ENCODE results near the gene SCNN1A.

Gene SCNN1A

DNA sequence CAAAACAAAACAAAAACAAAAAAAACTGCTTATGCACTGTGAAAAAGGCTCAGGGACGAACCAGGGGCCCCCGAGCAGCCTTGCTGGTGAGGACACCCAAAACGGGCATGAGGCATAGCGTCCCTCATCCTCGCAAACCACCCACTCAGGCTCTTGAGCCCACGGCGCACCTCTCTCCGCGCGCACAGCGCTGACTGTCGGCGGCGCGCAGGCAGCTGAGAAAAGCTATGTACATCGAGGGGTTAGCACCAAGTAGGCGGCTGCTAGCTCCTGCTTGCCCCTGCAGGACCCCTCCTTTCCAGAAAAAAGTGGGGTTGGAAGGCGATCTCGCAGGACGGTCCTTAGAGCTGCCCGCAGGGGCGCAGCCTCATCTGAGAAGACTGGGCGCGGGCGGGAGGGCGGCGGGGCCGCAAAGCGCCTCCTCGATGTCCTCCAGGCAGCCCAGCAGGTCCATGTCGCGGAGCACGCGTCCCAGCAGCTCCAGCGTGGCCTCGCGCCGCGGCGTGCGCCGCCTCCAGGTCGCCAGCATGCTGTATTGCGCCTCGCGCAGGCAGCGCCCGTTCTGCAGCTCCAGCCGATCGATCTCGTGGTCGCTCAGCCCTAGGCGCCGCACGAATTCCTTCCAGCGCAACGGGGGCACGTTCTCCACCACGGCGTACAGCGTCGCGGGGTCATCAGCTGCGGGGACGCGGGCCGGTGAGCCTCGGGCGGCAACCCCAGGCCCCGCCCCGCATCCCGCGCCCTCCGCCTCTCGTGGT lies 46.2 kb downstream of the SCNN1A start:
- Mint-ChIP-seq H3K27me3 (ENCODE audit: low read depth) (no peaks in the 10 kb centered on the region), H3K4me1 (ENCODE audit: low read depth) (peaks cover 26% of the 10 kb centered on the region)

DNA sequence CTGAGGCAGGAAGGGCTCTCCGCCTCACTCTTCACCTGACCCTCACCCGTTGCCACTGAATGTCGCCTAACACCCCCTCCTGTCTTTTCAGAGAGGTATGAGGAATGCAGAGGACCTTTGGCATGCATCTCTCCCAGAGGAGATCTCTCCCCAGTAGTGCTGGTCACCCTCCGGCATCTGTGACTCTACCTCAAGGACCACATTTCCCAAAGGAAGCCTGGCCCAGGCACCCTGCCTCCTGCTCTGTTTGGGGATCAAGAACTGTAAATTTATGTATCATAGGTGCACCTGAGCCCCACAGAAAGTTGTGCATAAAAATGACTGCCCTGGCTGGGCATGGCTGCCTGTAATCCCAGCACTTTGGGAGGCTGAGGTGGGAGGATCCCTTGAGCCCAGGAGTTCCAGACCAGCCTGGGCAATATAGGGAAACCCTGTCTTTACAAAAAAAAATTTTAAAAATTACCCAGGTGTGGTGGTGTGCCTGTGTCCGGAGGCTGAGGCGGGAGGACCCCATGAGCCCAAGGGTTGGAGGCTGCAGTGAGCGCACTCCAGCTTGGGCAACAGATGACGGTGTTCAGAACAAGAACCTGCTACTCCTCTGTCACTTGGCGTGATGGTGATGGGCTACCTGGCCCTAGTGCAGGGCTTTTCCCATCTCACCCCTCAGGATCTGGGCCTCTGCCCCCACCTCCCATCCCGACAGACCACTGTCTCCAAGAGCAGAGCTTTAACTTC lies 47.2 kb downstream of the SCNN1A start:
- no peak overlapping the region for H3K27ac Mint-ChIP-seq
- H3K4me1 Mint-ChIP-seq (ENCODE audit: low read depth) = peaks cover 27% of the 10 kb centered on the region
- no peak overlapping the region for H3K4me3 Mint-ChIP-seq
- no peaks in the 10 kb centered on the region for H3K27me3 Mint-ChIP-seq (ENCODE audit: low read depth)
- peaks cover 41% of the 10 kb centered on the region for H3K36me3 Mint-ChIP-seq (ENCODE audit: low read depth)
- H3K9me3 Mint-ChIP-seq = no peaks in the 10 kb centered on the region

More for the DNA sequence above, 46.2 kb downstream of the SCNN1A start:
- H3K9me3 Mint-ChIP-seq = no peaks in the 10 kb centered on the region
- no peak overlapping the region for H3K4me3 Mint-ChIP-seq
- H3K27ac Mint-ChIP-seq = no peak overlapping the region
- H3K36me3 Mint-ChIP-seq (ENCODE audit: low read depth) = peaks cover 48% of the 10 kb centered on the region

DNA sequence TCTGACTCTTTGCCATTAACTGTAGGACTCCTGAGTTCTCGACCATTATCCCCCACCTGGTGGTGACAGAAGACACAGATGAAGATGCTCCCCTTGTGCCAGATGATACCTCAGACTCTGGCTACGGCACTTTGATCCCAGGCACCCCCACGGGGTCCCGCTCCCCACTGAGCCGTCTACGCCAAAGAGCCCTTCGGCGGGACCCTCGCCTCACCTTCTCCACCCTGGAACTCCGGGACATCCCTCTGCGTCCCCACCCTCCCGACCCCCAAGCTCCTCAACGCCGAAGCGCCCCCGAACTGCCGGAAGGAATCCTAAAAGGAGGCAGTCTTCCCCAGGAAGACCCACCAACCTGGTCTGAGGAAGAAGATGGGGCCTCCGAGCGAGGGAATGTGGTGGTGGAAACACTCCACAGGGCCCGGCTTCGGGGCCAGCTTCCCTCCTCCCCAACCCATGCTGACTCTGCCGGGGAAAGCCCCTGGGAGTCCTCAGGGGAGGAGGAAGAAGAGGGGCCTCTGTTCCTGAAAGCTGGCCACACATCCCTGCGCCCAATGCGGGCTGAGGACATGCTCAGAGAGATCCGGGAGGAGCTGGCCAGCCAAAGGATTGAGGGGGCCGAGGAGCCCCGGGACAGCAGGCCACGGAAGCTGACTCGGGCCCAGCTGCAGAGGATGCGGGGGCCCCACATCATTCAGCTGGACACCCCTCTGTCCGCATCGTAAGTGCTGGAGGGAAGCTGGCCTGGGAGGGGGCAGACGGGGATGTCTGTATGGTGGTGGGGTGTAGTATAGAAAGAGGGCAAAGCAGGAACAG lies 47.9 kb downstream of the SCNN1A start:
- peaks cover 26% of the 10 kb centered on the region for H3K4me1 Mint-ChIP-seq (ENCODE audit: low read depth)

DNA sequence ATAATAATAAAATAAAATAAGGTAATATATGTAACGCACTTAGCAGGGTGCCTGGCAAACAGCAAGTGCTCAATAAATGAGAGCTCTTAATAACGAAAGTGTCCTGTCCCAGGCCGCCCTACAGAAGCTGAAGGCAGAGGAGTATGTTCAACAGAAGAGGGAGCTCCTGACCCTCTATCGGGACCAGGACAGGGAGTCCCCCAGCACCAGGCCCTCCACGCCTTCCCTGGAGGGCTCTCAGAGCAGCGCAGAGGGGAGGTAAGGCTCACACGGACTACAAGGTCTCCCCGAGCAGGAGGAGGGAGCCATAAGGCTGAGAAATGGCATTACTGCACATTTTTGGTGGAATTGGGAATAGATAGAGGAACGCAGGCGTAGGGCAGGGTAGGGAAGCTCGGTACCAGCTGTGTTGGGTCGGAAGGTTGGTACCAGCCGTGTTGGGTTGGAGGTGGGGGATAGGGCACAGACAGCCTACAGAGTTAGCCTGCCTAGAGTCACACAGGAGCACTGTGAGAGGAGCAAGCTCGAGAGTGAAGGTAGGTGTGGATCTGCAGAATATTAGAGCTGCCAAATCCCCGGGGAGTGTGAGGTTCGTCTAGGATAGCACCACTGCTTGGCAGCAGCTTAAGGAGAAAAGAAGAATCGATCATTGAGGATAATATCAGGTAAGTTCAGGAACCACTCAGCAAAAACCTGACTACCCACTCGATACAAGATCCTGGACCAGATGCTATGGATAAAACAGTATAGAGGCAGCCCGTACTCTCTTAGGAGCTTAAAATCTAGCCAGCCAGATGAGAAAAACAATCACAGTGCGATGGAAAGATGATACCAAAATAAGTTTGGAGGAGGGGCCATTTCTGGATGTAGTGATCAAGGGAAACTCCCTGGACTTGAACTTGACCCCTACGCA lies 48.8 kb downstream of the SCNN1A start:
- Mint-ChIP-seq H3K4me3 (no peak overlapping the region), H3K36me3 (ENCODE audit: low read depth) (peaks cover 31% of the 10 kb centered on the region), H3K27me3 (ENCODE audit: low read depth) (no peaks in the 10 kb centered on the region), H3K27ac (no peak overlapping the region), H3K9me3 (no peaks in the 10 kb centered on the region), H3K4me1 (ENCODE audit: low read depth) (peaks cover 26% of the 10 kb centered on the region)

More for the DNA sequence above, 47.9 kb downstream of the SCNN1A start:
- H3K36me3 Mint-ChIP-seq (ENCODE audit: low read depth) = peaks cover 34% of the 10 kb centered on the region
- H3K9me3 Mint-ChIP-seq = no peaks in the 10 kb centered on the region
- no peaks in the 10 kb centered on the region for H3K27me3 Mint-ChIP-seq (ENCODE audit: low read depth)
- no peak overlapping the region for H3K4me3 Mint-ChIP-seq
- H3K27ac Mint-ChIP-seq = no peak overlapping the region

DNA sequence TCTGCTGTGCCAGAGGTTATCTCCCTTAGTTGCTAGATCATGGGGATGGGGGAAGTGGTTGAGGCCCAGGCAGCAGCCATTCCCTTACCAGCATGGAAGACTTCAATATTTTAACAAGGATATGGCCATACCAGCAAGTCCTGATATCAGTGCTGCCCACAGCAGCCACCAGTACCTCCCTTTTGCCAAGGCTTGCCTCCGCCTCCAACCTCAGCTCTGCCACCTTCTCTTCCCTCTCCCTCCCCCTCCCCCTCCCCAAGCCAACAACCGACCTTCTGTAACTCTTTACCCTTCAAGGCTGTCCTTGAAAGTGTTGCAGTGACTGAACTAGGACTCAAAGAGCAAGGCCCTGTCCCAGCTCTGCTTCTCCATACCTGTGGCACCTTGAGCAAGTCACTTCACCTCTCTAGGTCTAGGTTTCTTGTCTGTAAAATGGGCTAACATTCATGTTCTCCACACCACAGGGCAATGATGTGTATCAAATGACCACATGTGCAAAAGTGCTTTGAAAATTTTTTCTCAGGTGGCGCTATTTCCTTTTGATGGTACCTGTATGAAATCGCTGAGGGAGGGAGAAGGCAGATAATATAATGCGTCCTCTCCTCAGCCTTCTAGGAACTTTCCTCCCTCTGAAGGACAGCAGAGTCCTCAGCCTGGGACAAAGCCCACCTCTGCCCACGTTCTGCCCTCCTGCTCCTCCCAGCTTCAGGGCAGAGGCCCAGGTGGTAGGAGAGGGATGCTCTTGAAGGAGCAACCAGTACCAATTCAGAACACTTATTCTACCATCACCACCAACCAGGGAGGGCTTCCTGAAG lies 50.2 kb downstream of the SCNN1A start:
- H3K27me3 Mint-ChIP-seq (ENCODE audit: low read depth) = no peaks in the 10 kb centered on the region
- H3K27ac Mint-ChIP-seq = peak overlapping the region; percentile 55
- H3K36me3 Mint-ChIP-seq (ENCODE audit: low read depth) = peaks cover 21% of the 10 kb centered on the region
- H3K4me1 Mint-ChIP-seq (ENCODE audit: low read depth) = peaks cover 23% of the 10 kb centered on the region
- no peaks in the 10 kb centered on the region for H3K9me3 Mint-ChIP-seq
- no peak overlapping the region for H3K4me3 Mint-ChIP-seq

DNA sequence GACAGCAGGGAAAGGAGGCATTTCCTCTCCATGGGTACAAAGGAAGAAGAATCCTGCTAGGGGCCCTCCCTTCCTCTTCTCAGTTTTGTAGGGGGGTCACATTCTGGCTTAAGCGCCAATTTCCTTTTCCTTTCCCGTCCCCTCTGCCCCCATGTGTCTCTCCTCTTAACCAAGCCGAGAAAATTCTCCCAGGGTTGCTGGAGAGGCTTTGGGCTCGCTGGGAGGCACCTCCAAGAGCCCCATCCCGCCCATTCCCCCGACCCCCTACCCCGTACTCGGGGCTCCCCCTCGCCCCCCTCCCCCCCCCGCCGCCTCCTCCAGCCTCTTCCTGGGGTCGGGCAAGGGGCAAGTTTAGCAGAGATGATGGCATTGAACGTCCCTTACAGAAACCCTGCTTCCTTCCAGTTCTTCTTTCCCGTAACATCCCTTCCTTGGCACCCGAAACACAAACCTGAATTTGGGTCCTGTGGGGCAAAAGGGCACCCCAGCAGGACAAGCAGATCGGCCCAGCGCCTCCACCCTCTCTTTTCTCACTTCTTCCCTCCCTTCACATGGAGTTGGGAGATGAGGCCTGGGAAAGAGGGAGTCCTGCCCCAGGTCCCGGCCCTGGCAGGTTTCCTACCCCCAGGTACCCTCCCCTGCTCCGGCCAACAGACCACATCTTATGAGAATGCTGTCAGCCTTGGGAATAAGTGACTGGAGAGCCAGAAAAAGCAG lies 51.2 kb downstream of the SCNN1A start:
- Mint-ChIP-seq H3K27me3 (ENCODE audit: low read depth) (no peaks in the 10 kb centered on the region), H3K27ac (peak overlapping the region; percentile 87), H3K36me3 (ENCODE audit: low read depth) (peaks cover 18% of the 10 kb centered on the region), H3K4me3 (peak overlapping the region; percentile 52), H3K4me1 (ENCODE audit: low read depth) (peaks cover 23% of the 10 kb centered on the region), H3K9me3 (no peaks in the 10 kb centered on the region)

DNA sequence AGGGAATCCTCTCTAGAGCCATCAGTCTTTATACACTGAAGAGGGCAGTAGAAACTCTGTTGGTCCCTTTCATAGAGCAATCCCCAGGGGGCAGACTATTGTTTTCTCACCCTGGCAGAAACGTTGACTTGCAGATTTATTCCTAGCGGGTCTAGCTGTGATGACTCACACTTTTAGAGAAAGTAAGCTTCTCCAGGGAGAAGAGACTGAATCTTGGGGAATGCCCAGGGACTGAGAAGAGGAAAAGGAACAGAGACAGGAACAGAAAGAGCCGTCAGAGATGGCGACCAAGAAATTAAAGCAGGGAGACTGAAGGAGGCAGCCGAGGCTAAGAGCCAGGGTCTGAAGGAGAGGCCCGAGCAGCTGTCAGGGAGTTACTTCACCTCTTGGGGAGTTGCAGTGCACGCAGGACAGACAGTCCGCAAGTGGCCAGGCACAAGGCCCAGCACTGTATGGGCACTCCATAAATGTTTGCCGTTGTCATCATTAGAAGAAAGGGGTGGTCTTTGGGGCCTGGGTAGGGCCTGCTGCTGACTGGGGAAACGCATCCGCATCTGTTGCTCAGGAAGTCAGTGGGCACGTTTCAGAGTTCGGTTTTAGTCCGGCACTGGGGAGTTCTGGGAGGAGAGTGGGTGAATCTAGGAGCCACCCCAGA lies 51.9 kb downstream of the SCNN1A start:
- H3K27me3 Mint-ChIP-seq (ENCODE audit: low read depth) = no peaks in the 10 kb centered on the region

DNA sequence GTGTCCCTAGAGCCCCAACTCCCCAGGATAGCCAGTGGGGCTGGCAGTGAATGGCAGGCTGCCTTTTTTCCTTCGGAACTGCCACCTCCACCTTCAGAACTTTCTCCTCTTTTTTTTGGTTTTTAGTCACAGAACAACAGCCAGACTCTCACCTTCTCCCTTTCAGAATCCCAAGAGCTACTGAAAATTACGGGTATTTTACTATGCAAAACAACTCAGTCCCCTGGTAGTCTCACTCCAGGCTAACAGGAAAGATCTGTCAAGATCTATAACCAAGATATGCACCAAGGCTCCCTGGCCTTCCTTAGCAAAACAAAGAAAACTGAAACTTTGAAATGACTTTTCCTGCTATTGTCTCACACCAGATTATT lies 52.4 kb downstream of the SCNN1A start:
- Mint-ChIP-seq H3K27ac (no peak overlapping the region), H3K9me3 (no peaks in the 10 kb centered on the region), H3K4me1 (ENCODE audit: low read depth) (peaks cover 32% of the 10 kb centered on the region), H3K36me3 (ENCODE audit: low read depth) (peaks cover 11% of the 10 kb centered on the region), H3K4me3 (no peak overlapping the region), H3K27me3 (ENCODE audit: low read depth) (no peaks in the 10 kb centered on the region)

More for the DNA sequence above, 51.9 kb downstream of the SCNN1A start:
- H3K36me3 Mint-ChIP-seq (ENCODE audit: low read depth) = peaks cover 13% of the 10 kb centered on the region
- H3K4me3 Mint-ChIP-seq = peak overlapping the region; percentile 59
- H3K27ac Mint-ChIP-seq = peak overlapping the region; percentile 87
- H3K4me1 Mint-ChIP-seq (ENCODE audit: low read depth) = peaks cover 28% of the 10 kb centered on the region
- H3K9me3 Mint-ChIP-seq = no peaks in the 10 kb centered on the region

DNA sequence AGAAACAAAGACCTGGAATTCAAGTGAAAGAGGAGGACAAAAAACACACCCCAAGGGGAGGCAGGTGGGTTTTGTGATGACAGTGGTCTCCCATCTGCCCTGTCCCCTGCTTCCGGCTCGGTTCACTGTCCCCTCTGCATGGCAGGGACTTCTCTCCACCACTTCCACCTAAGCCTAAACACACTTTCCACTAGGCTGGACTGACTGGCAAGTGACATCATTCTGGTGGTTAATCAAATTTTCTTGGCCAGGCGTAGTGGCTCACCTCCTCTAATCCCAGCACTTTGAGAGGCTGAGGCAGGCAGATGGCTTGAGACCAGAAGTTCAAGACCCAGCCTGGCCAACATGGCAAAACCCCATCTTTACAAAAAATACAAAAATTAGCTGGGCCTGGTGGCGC lies 53.0 kb downstream of the SCNN1A start:
- H3K27me3 Mint-ChIP-seq (ENCODE audit: low read depth) = no peaks in the 10 kb centered on the region
- peaks cover 11% of the 10 kb centered on the region for H3K36me3 Mint-ChIP-seq (ENCODE audit: low read depth)
- no peak overlapping the region for H3K27ac Mint-ChIP-seq
- H3K4me3 Mint-ChIP-seq = no peak overlapping the region
- peaks cover 35% of the 10 kb centered on the region for H3K4me1 Mint-ChIP-seq (ENCODE audit: low read depth)
- H3K9me3 Mint-ChIP-seq = no peaks in the 10 kb centered on the region

DNA sequence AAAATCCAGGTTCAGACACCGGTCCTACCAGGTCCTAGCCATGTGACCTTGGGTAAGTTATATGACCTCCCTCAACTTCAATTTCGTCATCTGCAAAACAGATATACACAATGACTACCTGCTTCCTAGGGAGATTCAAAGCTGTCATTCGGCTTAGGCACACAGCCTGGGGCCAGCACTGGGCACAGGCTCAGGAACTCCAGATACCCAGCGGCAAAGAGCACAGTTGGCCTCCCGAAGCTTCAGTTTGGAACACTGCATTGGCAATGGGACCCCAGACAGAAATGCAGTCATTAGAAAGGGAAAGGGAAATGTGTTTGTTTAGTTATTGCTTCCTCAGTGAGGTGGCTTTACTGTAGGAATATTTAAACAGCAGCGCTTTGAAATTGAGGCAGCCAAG lies 53.5 kb downstream of the SCNN1A start:
- Mint-ChIP-seq H3K27me3 (ENCODE audit: low read depth) (no peaks in the 10 kb centered on the region), H3K4me1 (ENCODE audit: low read depth) (peaks cover 35% of the 10 kb centered on the region), H3K4me3 (no peak overlapping the region), H3K9me3 (no peaks in the 10 kb centered on the region), H3K27ac (no peak overlapping the region), H3K36me3 (ENCODE audit: low read depth) (peaks cover 11% of the 10 kb centered on the region)

DNA sequence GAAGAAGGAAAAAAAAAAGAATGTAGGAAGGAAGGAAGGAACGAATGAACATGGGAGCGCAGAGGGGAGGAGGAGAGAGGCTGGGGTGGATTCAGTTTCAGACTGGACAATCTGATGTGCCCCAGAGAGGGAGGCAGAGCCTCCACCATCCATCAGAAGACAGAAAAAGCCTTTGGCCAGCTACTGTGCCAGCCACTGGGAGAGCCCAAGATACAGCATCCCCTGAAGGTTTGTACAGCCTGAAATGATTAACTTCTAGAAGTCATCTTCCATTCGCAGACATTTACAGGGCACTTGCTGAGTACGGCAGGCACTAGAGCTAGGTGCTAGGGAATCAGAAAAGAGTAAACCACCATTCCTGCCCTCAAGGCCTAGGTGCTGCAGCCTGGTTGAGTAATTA lies 55.9 kb downstream of the SCNN1A start:
- Mint-ChIP-seq H3K27me3 (ENCODE audit: low read depth) (no peaks in the 10 kb centered on the region), H3K4me1 (ENCODE audit: low read depth) (peaks cover 26% of the 10 kb centered on the region), H3K27ac (no peak overlapping the region), H3K36me3 (ENCODE audit: low read depth) (peaks cover 1% of the 10 kb centered on the region), H3K9me3 (no peaks in the 10 kb centered on the region), H3K4me3 (no peak overlapping the region)

DNA sequence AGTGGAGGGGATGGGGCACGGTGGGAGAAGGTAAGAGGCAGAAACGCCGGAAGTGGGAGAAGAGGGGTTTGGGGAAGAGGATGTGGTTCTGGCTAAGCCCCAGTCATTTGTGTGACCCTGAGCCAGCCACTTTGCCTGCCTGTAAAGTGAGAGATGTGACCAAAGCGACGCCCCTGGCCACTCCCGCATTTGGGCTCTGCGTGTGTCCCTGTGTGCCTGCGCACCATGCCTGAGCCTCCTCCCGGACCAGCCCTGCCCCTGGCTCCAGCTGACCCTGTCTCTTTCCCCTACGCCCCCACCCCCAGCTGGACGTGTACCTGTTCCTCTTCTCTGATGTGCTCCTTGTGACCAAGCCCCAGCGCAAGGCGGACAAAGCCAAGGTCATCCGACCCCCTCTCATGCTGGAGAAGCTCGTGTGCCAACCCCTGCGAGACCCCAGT lies 56.9 kb downstream of the SCNN1A start:
- Mint-ChIP-seq H3K27ac (no peak overlapping the region), H3K4me3 (peak overlapping the region; percentile 19), H3K9me3 (no peaks in the 10 kb centered on the region), H3K4me1 (ENCODE audit: low read depth) (peaks cover 18% of the 10 kb centered on the region), H3K27me3 (ENCODE audit: low read depth) (no peaks in the 10 kb centered on the region), H3K36me3 (ENCODE audit: low read depth) (peaks cover 1% of the 10 kb centered on the region)
